SJSA1 (cell line): Measurements from ENCODE around the gene MKI67. TPM values are rescaled to one million over a fixed set of nuclear protein-coding genes. Genes with fewer than 3 reads are reported as not detected.
A peak's percentile ranks its signal among the peaks of the same experiment; 100 is the strongest.

Experiments used
- DNase-seq, 2 experiments: peaks; one replicate each; pipeline ENCODE4 v3.0.0-alpha.2; 2015 to 2020; ENCODE audit warnings: low spot score in 2 of 2, low read depth in 1 of 2
- H3K27ac ChIP-seq: fragments of 250-450 bp; sonication (Bioruptor Pico); 2 replicates; pipeline ENCODE4 v1.5.1; 2020; ENCODE audit warnings: mild to moderate bottlenecking, moderate library complexity
- H3K27me3 ChIP-seq: fragments of 250-450 bp; sonication (Bioruptor Pico); replicated peaks from 2 replicates; pipeline ENCODE4 v1.5.1; 2020; ENCODE audit warnings: mild to moderate bottlenecking, moderate library complexity
- H3K36me3 ChIP-seq: fragments of 250-450 bp; sonication (Bioruptor Pico); 2 replicates; pipeline ENCODE4 v1.5.1; 2020; ENCODE audit warnings: mild to moderate bottlenecking
- H3K4me1 ChIP-seq: fragments of 250-450 bp; sonication (Bioruptor Pico); replicated peaks from 2 replicates; pipeline ENCODE4 v1.6.1; 2021; ENCODE audit warnings: mild to moderate bottlenecking
- H3K4me3 ChIP-seq: fragments of 250-450 bp; sonication (Bioruptor Pico); 2 replicates; pipeline ENCODE4 v1.5.1; 2020; ENCODE audit warnings: mild to moderate bottlenecking
- H3K9me3 ChIP-seq: fragments of 250-450 bp; sonication (Bioruptor Pico); replicated peaks from 2 replicates; pipeline ENCODE4 v1.5.1; 2020; ENCODE audit warnings: mild to moderate bottlenecking
- total RNA-seq: library from RNA; depleted of rRNA; stranded (reverse); fragments of >200 nt; shearing (Covaris generic); gene quantifications from 2 replicates; pipeline ENCODE4 v1.2.3, GENCODE V29; 2014

Gene MKI67
- total RNA-seq, 1 experiment from 2014 or later: 50.4 TPM

- H3K27me3 ChIP-seq: no peaks in the 10 kb centered on the region
- no peak overlapping the region for H3K4me3 ChIP-seq
- no peaks in the 10 kb centered on the region for H3K36me3 ChIP-seq
- peak; percentile 22 to 53 for DNase-seq
- H3K27ac ChIP-seq: no peak overlapping the region
- H3K4me1 ChIP-seq: no peaks in the 10 kb centered on the region
- no peaks in the 10 kb centered on the region for H3K9me3 ChIP-seq
Measured at GRCh38 chr10:128078136-128078969, 47.9 kb downstream of the MKI67 start.

- H3K27ac ChIP-seq: no peak overlapping the region
- H3K36me3 ChIP-seq: no peaks in the 10 kb centered on the region
Measured at GRCh38 chr10:128077155-128077875, 48.9 kb downstream of the MKI67 start.

GRCh38 chr10:128074589-128074988, 51.6 kb downstream of the MKI67 start:
- H3K27me3 ChIP-seq: no peaks in the 10 kb centered on the region
- H3K4me1 ChIP-seq: no peaks in the 10 kb centered on the region
- DNase-seq: no peak
- no peak overlapping the region for H3K4me3 ChIP-seq
- H3K36me3 ChIP-seq: no peaks in the 10 kb centered on the region
- H3K27ac ChIP-seq: no peak overlapping the region
- H3K9me3 ChIP-seq: no peaks in the 10 kb centered on the region; the same call in 1 of the 2 replicates

More at GRCh38 chr10:128077155-128077875, 48.9 kb downstream of the MKI67 start:
- Histone ChIP-seq H3K4me1 (no peaks in the 10 kb centered on the region), H3K4me3 (no peak overlapping the region), H3K9me3 (no peaks in the 10 kb centered on the region; the same call in 1 of the 2 replicates), H3K27me3 (no peaks in the 10 kb centered on the region)
- peak in 1 of 2 experiments; percentile 40 for DNase-seq

- H3K27ac ChIP-seq: no peak overlapping the region
- no peak overlapping the region for H3K4me3 ChIP-seq
- H3K27me3 ChIP-seq: no peaks in the 10 kb centered on the region
- no peak for DNase-seq
- H3K36me3 ChIP-seq: no peaks in the 10 kb centered on the region
- H3K9me3 ChIP-seq: no peaks in the 10 kb centered on the region; the same call in 1 of the 2 replicates
- H3K4me1 ChIP-seq: no peaks in the 10 kb centered on the region
Measured at GRCh38 chr10:128073890-128074289, 52.3 kb downstream of the MKI67 start.

- no peak for DNase-seq
- Histone ChIP-seq H3K4me3 (no peak overlapping the region), H3K4me1 (no peaks in the 10 kb centered on the region), H3K36me3 (no peaks in the 10 kb centered on the region), H3K27ac (no peak overlapping the region), H3K9me3 (no peaks in the 10 kb centered on the region; the same call in 1 of the 2 replicates), H3K27me3 (no peaks in the 10 kb centered on the region)
Measured at GRCh38 chr10:128072941-128073645, 53.1 kb downstream of the MKI67 start.

GRCh38 chr10:128072046-128072445, 54.2 kb downstream of the MKI67 start:
- DNase-seq: no peak
- Histone ChIP-seq H3K36me3 (no peaks in the 10 kb centered on the region), H3K27ac (no peak overlapping the region), H3K27me3 (no peaks in the 10 kb centered on the region), H3K9me3 (no peaks in the 10 kb centered on the region; the same call in 1 of the 2 replicates), H3K4me1 (no peaks in the 10 kb centered on the region), H3K4me3 (no peak overlapping the region)

GRCh38 chr10:128071417-128071782, 54.8 kb downstream of the MKI67 start:
- Histone ChIP-seq H3K4me3 (no peak overlapping the region), H3K27me3 (no peaks in the 10 kb centered on the region), H3K27ac (no peak overlapping the region), H3K4me1 (no peaks in the 10 kb centered on the region), H3K9me3 (no peaks in the 10 kb centered on the region; the same call in 1 of the 2 replicates), H3K36me3 (no peaks in the 10 kb centered on the region)
- DNase-seq: no peak

GRCh38 chr10:128070721-128071416, 55.4 kb downstream of the MKI67 start:
- no peak overlapping the region for H3K27ac ChIP-seq
- no peaks in the 10 kb centered on the region for H3K4me1 ChIP-seq
- DNase-seq: no peak
- H3K4me3 ChIP-seq: no peak overlapping the region
- H3K9me3 ChIP-seq: no peaks in the 10 kb centered on the region; the same call in 1 of the 2 replicates
- H3K27me3 ChIP-seq: no peaks in the 10 kb centered on the region
- no peaks in the 10 kb centered on the region for H3K36me3 ChIP-seq

GRCh38 chr10:128070161-128070560, 56.1 kb downstream of the MKI67 start:
- Histone ChIP-seq H3K9me3 (no peaks in the 10 kb centered on the region; the same call in 1 of the 2 replicates), H3K27ac (no peak overlapping the region), H3K36me3 (no peaks in the 10 kb centered on the region)

GRCh38 chr10:128069351-128070051, 56.7 kb downstream of the MKI67 start:
- Histone ChIP-seq H3K4me1 (peaks cover under 1% of the 10 kb centered on the region; the same call in 1 of the 2 replicates), H3K4me3 (no peak overlapping the region), H3K36me3 (no peaks in the 10 kb centered on the region), H3K27me3 (no peaks in the 10 kb centered on the region), H3K27ac (no peak overlapping the region), H3K9me3 (no peaks in the 10 kb centered on the region; the same call in 1 of the 2 replicates)
- DNase-seq: peak; percentile 52 to 71

More at GRCh38 chr10:128070161-128070560, 56.1 kb downstream of the MKI67 start:
- Histone ChIP-seq H3K4me1 (no peaks in the 10 kb centered on the region), H3K27me3 (no peaks in the 10 kb centered on the region), H3K4me3 (no peak overlapping the region)
- DNase-seq: no peak

GRCh38 chr10:128068398-128069285, 57.6 kb downstream of the MKI67 start:
- Histone ChIP-seq H3K27ac (no peak overlapping the region), H3K4me1 (peaks cover 6% of the 10 kb centered on the region; the same call in 1 of the 2 replicates), H3K9me3 (no peaks in the 10 kb centered on the region; the same call in 1 of the 2 replicates), H3K4me3 (no peak overlapping the region), H3K36me3 (no peaks in the 10 kb centered on the region), H3K27me3 (no peaks in the 10 kb centered on the region)
- DNase-seq: no peak
